ENCODE results near the gene TRIM49.
"Not testable (repeated sequence)": the region's sequence is repeated elsewhere in the genome, so short reads cannot be mapped to it uniquely, and the experiment has no call there.

The TRIM49 gene, protein sequence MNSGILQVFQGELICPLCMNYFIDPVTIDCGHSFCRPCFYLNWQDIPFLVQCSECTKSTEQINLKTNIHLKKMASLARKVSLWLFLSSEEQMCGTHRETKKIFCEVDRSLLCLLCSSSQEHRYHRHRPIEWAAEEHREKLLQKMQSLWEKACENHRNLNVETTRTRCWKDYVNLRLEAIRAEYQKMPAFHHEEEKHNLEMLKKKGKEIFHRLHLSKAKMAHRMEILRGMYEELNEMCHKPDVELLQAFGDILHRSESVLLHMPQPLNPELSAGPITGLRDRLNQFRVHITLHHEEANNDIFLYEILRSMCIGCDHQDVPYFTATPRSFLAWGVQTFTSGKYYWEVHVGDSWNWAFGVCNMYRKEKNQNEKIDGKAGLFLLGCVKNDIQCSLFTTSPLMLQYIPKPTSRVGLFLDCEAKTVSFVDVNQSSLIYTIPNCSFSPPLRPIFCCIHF

DNA sequence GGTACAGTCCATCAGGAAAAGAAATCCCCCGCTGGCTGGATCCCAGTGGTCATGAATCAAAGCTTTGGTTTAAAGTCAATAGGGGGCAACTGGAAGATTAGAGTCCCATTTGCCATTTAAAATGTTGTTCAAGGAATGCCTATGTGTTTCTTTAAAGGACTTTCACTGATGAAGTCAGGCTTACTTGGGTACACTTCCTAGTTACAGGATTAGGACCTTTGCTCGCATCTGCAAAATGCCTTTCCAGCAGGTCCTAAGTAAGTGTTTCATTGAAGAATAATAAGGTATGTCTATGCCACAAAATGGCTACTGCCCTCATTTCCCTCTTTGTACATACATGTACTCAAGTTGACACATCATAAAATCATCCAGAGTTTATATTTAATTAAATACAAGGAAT lies at the start of gene TRIM49:
TRIM49 (minus strand) TSS at position 101 of the 400 bp plus-strand sequence. CDS start 4,106 bp downstream, outside the sequence.
- DNase-seq, result not testable (repeated sequence)

DNA sequence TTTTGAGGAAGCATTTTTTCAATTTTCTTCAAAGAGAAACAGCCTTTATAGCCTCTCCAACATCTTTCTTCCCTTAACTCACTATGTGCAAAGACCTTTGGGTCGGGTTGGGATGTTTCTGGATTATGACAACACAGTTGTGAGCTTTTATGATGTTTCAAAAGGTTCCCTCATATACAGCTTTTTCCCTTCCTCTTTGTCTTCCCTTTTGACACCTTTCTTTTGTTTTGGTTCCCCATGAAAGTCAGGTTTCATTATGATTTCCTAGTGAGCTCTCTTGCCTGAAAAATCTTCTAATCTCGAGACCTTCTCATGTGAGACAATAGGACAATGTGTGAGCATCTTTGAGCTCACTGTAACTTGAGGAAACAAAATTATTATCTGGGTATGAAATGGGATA lies 18.3 kb upstream of the TRIM49 start:
- not testable (repeated sequence) for DNase-seq

DNA sequence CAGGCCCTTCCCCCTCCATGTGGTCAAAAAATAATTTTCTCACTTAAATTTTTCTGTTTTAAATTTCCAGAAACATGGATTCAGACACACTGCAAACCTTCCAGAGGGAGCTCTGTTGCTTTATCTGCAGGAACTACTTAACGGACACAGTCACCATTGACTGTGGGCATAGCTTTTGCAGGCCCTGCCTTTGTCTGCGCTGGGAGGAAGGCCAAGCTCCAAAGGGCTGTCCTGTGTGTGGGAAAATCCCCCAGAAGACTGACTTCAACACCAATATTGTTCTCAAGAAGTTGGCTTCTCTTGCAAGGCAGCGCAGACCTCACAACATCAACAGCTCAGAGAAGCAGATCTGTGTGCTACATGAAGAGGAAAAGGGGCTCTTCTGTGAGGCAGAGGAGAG lies 11.6 kb upstream of the TRIM49 start:
- DNase-seq, result not testable (repeated sequence)

DNA sequence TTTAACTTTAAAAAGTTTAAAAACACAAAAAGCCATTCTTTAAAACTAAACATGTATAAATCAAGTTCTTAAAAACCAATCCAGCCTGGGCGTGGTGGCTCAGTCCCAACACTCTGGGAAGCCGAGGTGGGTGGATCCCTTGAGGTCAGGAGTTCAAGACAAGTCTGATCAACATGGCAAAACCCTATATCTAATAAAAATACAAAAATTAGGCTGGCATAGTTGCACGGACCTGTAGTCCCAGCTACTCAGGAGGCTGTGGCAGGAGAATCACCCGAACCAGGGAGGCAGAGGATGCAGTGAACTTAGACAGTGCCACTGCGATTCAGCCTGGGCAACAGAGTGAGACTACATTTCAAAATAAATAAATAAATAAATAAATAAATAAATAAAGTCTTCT lies 5.2 kb upstream of the TRIM49 start:
- DNase-seq, result not testable (repeated sequence)

DNA sequence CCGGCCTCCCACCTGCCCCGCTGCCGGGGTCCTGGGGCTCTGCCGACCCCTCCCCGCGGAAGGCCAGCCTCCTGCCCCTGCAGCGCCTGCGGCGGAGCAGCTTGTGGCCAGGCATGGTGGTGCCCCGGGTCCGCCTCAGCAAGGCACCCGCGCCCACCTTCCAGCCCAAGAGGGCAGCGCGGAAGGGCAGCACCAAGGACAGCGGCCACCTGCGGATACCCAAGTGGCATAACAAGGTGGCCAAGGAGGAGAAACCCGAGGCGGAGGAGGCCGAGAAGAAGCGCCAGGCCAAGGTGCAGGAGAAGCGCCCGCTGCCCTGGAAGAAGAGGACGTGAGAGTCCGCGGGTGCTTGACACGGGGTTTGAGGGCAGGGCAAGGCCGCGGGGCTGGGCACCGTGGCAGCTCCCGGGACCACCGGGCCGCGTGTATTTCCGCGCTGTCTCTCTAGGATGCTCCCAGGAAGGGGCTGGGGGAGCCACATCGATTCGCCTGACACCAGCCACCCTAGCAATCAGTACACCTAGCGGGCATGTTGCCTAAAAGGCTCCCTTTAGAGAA lies 20.8 kb downstream of the TRIM49 start:
- not testable (repeated sequence) for DNase-seq

DNA sequence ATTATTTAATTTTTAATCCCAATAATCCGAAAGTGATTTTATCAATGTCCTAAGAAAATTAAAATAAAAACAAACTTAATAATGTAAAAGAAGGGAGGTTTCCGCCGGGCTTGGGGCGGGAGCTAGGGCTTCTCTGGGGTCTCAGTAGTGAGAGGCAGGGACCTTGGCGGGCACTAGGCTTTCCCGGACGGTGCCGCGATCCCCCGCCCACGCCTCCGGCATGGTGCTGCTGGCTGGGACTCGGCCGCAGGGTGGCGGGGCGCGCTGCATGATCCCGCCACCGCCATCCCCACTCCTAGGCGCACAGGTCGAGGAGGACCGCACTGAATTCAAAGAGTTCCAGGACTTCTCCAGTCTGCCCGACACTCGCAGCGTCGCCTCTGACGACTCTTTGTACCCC lies 22.6 kb downstream of the TRIM49 start:
- DNase-seq, result not testable (repeated sequence)

DNA sequence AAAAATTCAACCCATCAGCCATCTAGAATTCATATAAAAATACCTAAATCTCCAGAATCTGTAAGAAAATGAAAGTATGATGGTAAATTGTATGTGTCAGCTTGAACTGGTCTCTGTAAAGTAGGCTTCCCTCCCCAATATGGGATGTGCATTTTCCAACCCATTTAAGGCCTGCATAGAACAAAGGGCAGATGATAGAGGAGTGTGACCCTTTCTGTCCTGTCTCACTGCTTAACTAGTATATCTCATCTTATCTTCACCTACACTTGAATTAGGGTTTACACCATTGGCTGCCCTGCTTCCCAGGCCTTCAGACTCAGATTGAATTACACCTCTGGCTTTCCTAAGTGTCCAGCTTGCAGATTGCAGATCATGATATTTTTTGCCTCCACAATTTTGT lies 57.6 kb downstream of the TRIM49 start:
- DNase-seq, result not testable (repeated sequence)
